Brain pericyte (primary cell): ENCODE data around the gene CHST11.

Experiments
- DNase-seq: peaks from one replicate; pipeline ENCODE4 v3.0.0-alpha.2; 2012; ENCODE audit warnings: low read depth, low spot score

CHST11 gene

GRCh38 chr12:104630230-104630670, 173.5 kb downstream of the CHST11 start:
- no peak for DNase-seq

GRCh38 chr12:104631867-104632266, 175.1 kb downstream of the CHST11 start:
- no peak for DNase-seq

- DNase-seq: peak; percentile 63
Observed at GRCh38 chr12:104632724-104633201, 176.0 kb downstream of the CHST11 start.

- DNase-seq: no peak
Observed at GRCh38 chr12:104634044-104634443, 177.3 kb downstream of the CHST11 start.

- DNase-seq: no peak
Observed at GRCh38 chr12:104634852-104635251, 178.1 kb downstream of the CHST11 start.

GRCh38 chr12:104635607-104636343, 179.0 kb downstream of the CHST11 start:
- DNase-seq: no peak

- no peak for DNase-seq
Observed at GRCh38 chr12:104636496-104636895, 179.7 kb downstream of the CHST11 start.

- DNase-seq: no peak
Observed at GRCh38 chr12:104637604-104638003, 180.9 kb downstream of the CHST11 start.

GRCh38 chr12:104638218-104638850, 181.6 kb downstream of the CHST11 start:
- DNase-seq: no peak

- no peak for DNase-seq
Observed at GRCh38 chr12:104638851-104639240, 182.1 kb downstream of the CHST11 start.

GRCh38 chr12:104640956-104641355, 184.2 kb downstream of the CHST11 start:
- DNase-seq: no peak

- DNase-seq: no peak
Observed at GRCh38 chr12:104641862-104642261, 185.1 kb downstream of the CHST11 start.

GRCh38 chr12:104643093-104643818, 186.5 kb downstream of the CHST11 start:
- DNase-seq: no peak

- DNase-seq: no peak
Observed at GRCh38 chr12:104643819-104644669, 187.3 kb downstream of the CHST11 start.

GRCh38 chr12:104648756-104649155, 192.0 kb downstream of the CHST11 start:
- DNase-seq: no peak

- no peak for DNase-seq
Observed at GRCh38 chr12:104649217-104649824, 192.6 kb downstream of the CHST11 start.

GRCh38 chr12:104649921-104650320, 193.2 kb downstream of the CHST11 start:
- no peak for DNase-seq

- DNase-seq: no peak
Observed at GRCh38 chr12:104650541-104650940, 193.8 kb downstream of the CHST11 start.

- DNase-seq: no peak
Observed at GRCh38 chr12:104651811-104652210, 195.1 kb downstream of the CHST11 start.

GRCh38 chr12:104652358-104652757, 195.6 kb downstream of the CHST11 start:
- DNase-seq: no peak

GRCh38 chr12:104652910-104653309, 196.2 kb downstream of the CHST11 start:
- DNase-seq: no peak
